Activated T-cell treated with anti-CD3 and anti-CD28 coated beads, Interleukin-2, amount 50 U/mL, for 1 hour (primary cell): Measurements from ENCODE around the gene GTPBP4.
"Not testable (repeated sequence)": the region's sequence is repeated elsewhere in the genome, so short reads cannot be mapped to it uniquely, and the experiment has no call there.

ENCODE experiments used
- DNase-seq: peaks from one replicate; pipeline ENCODE4 v3.0.0-alpha.2; 2020

The GTPBP4 gene

DNA sequence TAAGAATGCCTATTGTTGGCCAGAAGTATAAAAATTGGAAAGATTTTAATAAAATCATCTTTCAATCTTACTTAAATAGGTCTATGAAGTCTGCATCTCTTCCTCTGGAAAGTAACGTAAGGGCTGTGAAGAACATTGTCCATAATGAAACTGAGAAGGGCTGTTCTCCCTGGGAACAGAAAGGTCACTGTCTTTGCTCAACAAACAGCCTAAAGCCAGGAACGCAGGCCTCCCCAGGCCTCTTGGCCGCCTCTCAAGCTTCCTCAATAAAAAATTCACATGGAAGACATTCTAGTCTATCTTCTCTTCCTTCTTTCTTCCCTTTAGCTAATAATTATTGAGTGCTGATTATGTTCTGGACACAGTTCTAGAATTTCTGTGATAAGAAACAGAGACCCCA is 46.5 kb downstream of the GTPBP4 start:
- DNase-seq = no peak

DNA sequence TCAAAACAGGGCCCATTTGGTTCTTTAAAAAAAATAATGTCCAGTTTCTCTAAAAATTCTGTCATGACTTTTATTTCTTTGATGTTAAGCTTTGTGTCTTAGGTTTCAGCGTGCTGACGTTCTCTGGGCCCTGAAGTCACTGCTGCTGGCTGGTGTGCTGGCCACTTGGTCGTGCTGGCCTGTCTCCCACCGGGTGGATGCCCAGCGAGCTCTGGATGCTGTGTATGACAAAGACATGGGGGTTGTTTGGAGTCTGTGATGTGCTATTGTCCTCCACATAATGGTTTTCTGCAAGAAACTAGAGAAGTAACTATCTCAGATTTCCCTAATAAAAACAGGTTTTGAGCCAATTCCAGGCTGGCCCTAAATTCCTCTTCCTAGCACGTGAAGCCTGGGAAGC is 47.0 kb downstream of the GTPBP4 start:
- no peak for DNase-seq

DNA sequence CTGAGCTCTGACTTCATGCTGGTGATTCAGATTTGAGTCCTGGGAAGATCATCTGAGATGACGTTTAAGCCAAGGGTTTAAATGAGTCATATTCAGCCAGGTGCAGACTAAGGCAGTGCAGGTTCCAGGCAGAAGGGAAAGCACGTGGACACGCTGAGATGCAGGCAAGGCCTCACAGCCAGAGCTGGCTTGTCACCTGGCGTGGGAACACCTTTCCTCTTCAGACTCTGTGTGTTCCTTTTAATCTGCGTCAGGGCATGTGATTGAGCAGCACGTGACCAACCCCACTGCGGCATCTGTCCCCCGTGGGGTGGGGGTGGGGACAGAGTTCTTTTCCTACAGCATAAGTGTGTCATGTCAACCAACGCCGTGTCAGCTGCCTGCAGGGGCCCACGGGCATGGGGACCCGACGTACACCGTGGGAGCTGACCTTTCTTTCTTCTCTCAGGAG is 48.1 kb downstream of the GTPBP4 start:
- DNase-seq = peak; percentile 40

GRCh38 chr10:1037098-1037497 is 48.9 kb downstream of the GTPBP4 start:
- no peak for DNase-seq

- not testable (repeated sequence) for DNase-seq
Observed at GRCh38 chr10:1038769-1039168, 50.5 kb downstream of the GTPBP4 start.

- no peak for DNase-seq
Observed at GRCh38 chr10:1040133-1040532, 51.9 kb downstream of the GTPBP4 start.

DNA sequence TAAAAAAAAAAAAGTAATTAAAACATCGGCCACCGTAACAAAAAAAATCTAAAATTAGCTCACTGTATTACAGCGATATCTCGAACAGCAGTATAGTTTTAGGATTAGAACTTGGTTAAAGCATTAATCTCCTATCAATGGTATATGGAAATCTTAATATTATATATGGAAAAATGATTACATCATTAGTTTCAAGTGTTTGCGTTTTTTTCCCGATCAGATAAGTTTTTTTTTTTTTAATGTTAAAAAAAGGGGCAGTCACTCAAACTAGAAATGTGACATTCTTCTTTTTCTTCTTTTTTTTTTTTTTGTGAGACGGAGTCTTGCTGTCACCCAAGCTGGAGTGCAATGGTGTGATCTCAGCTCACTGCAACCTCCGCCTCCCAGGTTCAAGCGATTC is 53.3 kb downstream of the GTPBP4 start:
- no peak for DNase-seq

- no peak for DNase-seq
Observed at GRCh38 chr10:1043532-1043995, 55.3 kb downstream of the GTPBP4 start.

GRCh38 chr10:1044146-1044545 is 55.9 kb downstream of the GTPBP4 start:
- DNase-seq = no peak

- no peak for DNase-seq
Observed at GRCh38 chr10:1044964-1045363, 56.7 kb downstream of the GTPBP4 start.

GRCh38 chr10:1045415-1045814 is 57.2 kb downstream of the GTPBP4 start:
- no peak for DNase-seq

GRCh38 chr10:1047937-1048336 is 59.7 kb downstream of the GTPBP4 start:
- no peak for DNase-seq

GRCh38 chr10:1048349-1048731 is 60.1 kb downstream of the GTPBP4 start:
- DNase-seq = no peak

- peak; percentile 96 for DNase-seq
Observed at GRCh38 chr10:1048732-1049424, 60.6 kb downstream of the GTPBP4 start, which contains the start of gene IDI1. TSS of gene IDI1 (minus strand) at chr10:1049119. CDS start at chr10:1049003, 116 bp downstream.

DNA sequence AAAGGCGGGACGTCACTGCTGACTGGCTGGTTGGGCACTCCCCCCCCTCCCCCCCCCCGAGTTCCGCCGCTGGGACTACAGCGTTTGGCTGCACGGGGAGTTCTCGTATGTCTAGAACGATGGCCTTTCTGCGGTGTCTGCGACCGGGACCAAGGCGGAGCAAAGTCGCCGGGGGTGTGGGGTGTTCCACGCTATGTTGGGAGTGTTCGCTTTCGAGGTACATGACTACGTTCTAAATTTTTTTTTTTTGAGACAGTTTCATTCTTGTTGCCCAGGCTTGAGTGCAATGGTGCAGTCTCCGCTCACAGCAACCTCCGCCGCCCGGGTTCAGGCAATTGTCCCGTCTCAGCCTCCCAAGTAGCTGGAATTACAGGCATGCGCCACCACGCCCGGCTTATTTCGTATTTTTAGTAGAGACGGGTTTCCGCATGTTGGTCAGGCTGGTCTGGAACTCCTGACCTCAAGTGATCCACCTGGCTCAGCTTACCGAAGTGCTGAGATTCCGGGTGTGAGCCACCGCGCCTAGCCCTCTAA is 61.3 kb downstream of the GTPBP4 start:
- no peak for DNase-seq

- DNase-seq = no peak
Observed at GRCh38 chr10:1050145-1050544, 61.9 kb downstream of the GTPBP4 start.

GRCh38 chr10:1050554-1050953 is 62.3 kb downstream of the GTPBP4 start:
- peak; percentile 51 for DNase-seq

DNA sequence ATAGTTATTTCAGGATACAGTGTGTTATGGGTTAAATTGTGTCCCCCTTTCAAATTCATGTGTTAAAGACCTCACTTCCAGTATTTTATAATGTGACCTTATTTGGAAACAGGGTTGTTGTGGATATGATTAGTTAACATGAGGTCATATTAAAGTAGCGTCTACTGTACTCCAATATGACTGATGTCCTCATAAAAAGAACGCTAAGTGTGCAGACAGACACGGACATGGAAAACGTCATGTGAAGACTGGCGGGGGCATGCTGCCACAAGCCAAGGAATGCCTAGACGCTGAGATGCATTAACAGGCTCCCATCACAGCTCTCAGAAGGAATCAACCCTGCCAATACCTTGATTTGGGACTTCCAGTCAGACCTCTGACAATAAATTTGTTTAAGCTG is 66.5 kb downstream of the GTPBP4 start:
- no peak for DNase-seq

DNA sequence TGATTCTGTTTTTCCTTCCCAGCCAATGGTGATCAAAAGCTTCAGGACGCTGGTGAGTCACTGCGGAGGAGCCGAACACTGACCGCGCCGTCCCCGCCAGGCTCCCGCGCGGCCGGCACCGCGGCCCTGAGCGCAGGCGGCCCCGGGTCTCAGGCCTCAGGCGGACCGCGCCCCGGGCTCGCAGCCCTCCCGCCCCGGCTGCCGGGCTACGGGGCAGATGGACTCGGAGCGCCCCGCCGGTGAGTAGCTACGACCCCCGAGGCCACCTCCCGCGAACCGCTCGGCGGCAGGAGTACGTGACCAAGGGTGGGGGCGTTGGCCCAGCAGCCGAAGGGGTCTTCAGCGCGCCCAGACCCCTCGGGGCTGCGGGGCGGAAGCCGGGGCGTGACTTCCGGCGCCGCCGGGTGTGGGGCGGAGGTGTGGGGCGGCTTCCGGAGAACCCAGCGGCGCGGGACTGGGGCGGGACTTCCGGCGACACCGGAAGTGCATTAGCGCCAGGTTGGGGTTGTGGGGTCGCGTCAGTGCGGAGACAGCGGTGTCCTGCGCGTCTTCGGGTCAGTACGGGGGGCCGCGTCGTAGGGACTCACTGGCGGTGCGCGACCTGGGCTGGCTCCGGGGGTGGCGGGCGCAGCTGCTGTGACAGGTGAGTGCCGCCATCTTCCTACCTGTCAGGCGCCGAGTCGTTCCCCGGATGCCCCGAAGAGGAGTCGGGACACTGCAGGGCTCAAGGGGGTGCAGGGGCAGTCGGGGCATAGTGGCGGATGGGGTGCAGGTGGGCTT is 68.3 kb downstream of the GTPBP4 start, which contains the start of gene WDR37:
WDR37 (plus strand) TSS at position 60 of the 780 bp plus-strand sequence. CDS start 15,771 bp downstream, outside the sequence.
- peak; percentile 89 for DNase-seq

GRCh38 chr10:1057106-1057657 is 68.9 kb downstream of the GTPBP4 start:
- no peak for DNase-seq

GRCh38 chr10:1058017-1058416 is 69.8 kb downstream of the GTPBP4 start:
- no peak for DNase-seq

DNA sequence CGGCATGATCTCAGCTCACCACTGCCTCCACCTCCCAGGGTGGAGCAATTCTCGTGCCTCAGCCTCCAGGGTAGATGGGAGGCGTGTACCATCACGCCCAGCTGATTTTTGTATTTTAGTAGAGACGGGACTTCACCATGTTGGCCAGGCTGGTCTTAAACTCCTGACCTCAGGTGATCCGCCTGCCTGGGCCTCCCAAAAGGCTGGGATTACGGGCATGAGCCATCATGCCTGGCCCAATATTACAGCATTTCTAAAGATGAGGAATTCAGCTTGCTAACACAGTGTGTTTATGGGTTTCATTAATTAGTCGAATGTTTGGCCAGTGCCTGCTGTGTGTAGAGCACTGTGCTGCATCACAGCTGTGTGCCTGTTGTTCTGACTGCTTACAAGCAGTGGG is 71.7 kb downstream of the GTPBP4 start:
- no peak for DNase-seq
